GM21825 (cell line): Measurements from ENCODE around the gene PRSS1.

Experiments
- ATAC-seq: cut with Tn5 transposase; IDR thresholded peaks from one replicate; pipeline ENCODE4 v1.9.1; 2021; ENCODE audit warnings: mild to moderate bottlenecking, moderate library complexity; ENCODE audit not compliant: unreplicated experiment

Gene PRSS1

GRCh38 chr7:142792129-142792528, 42.9 kb downstream of the PRSS1 start:
- no peak for ATAC-seq

GRCh38 chr7:142792593-142792992, 43.3 kb downstream of the PRSS1 start:
- no peak for ATAC-seq

GRCh38 chr7:142793156-142793555, 43.9 kb downstream of the PRSS1 start:
- no peak for ATAC-seq

GRCh38 chr7:142795339-142795863, 46.1 kb downstream of the PRSS1 start:
- no peak for ATAC-seq

GRCh38 chr7:142796001-142796500, 46.8 kb downstream of the PRSS1 start:
- no peak for ATAC-seq

- peak; percentile 43 for ATAC-seq
Measured at GRCh38 chr7:142796501-142797390, 47.5 kb downstream of the PRSS1 start.

GRCh38 chr7:142797391-142798377, 48.4 kb downstream of the PRSS1 start:
- peak; percentile 31 for ATAC-seq

GRCh38 chr7:142798451-142799436, 49.5 kb downstream of the PRSS1 start:
- no peak for ATAC-seq

- ATAC-seq = no peak
Measured at GRCh38 chr7:142799437-142799835, 50.2 kb downstream of the PRSS1 start.

GRCh38 chr7:142800088-142800487, 50.8 kb downstream of the PRSS1 start:
- no peak for ATAC-seq

GRCh38 chr7:142800699-142801260, 51.5 kb downstream of the PRSS1 start:
- ATAC-seq = no peak

GRCh38 chr7:142801601-142802295, 52.5 kb downstream of the PRSS1 start:
- no peak for ATAC-seq

GRCh38 chr7:142802301-142802700, 53.0 kb downstream of the PRSS1 start:
- no peak for ATAC-seq
